NCI-H2196 (cell line): Measurements from ENCODE around the gene KDM5B.
"Not testable (repeated sequence)": the region's sequence is repeated elsewhere in the genome, so short reads cannot be mapped to it uniquely, and the experiment has no call there.

ENCODE experiments used
- DNase-seq: peaks from one replicate; lab custom pipeline; 2025; ENCODE audit not compliant: unreplicated experiment; lab: John Stamatoyannopoulos, UW

The KDM5B gene

GRCh38 chr1:202815120-202815519 is 6.9 kb upstream of the KDM5B start:
- DNase-seq: no peak

- DNase-seq: no peak
Measured at GRCh38 chr1:202812176-202813026, 4.2 kb upstream of the KDM5B start.

- DNase-seq: no peak
Measured at GRCh38 chr1:202811296-202812175, 3.3 kb upstream of the KDM5B start.

GRCh38 chr1:202810615-202811295 is 2.5 kb upstream of the KDM5B start, which contains the start of gene PCAT6:
Gene PCAT6 (plus strand): TSS chr1:202810954.
- peak; percentile 93 for DNase-seq

GRCh38 chr1:202810193-202810614 is 2.0 kb upstream of the KDM5B start:
- no peak for DNase-seq

- DNase-seq: no peak
Measured at GRCh38 chr1:202809597-202810159, 1.5 kb upstream of the KDM5B start.

GRCh38 chr1:202807451-202807925 is 733 bp downstream of the KDM5B start:
- no peak for DNase-seq

- no peak for DNase-seq
Measured at GRCh38 chr1:202806845-202807450, 1.3 kb downstream of the KDM5B start.

GRCh38 chr1:202805886-202806844 is 2.1 kb downstream of the KDM5B start:
- DNase-seq: no peak

- DNase-seq: no peak
Measured at GRCh38 chr1:202804126-202804525, 4.1 kb downstream of the KDM5B start.

GRCh38 chr1:202802998-202803932 is 5.0 kb downstream of the KDM5B start:
- no peak for DNase-seq

GRCh38 chr1:202802034-202802433 is 6.2 kb downstream of the KDM5B start:
- no peak for DNase-seq

- no peak for DNase-seq
Measured at GRCh38 chr1:202801175-202801574, 7.0 kb downstream of the KDM5B start.

GRCh38 chr1:202800742-202801141 is 7.5 kb downstream of the KDM5B start:
- no peak for DNase-seq

- DNase-seq: no peak
Measured at GRCh38 chr1:202798792-202799331, 9.4 kb downstream of the KDM5B start.

- DNase-seq: no peak
Measured at GRCh38 chr1:202798260-202798659, 10.0 kb downstream of the KDM5B start.

- no peak for DNase-seq
Measured at GRCh38 chr1:202796670-202797069, 11.6 kb downstream of the KDM5B start.

GRCh38 chr1:202794931-202795330 is 13.3 kb downstream of the KDM5B start:
- not testable (repeated sequence) for DNase-seq
